Activated T-cell treated with anti-CD3 and anti-CD28 coated beads for 48 hours (primary cell): ENCODE data around the gene JAKMIP1.

ENCODE experiments used
- DNase-seq: peaks from one replicate; pipeline ENCODE4 v3.0.0-alpha.2; 2020; ENCODE audit warnings: low read depth

JAKMIP1 gene

DNA sequence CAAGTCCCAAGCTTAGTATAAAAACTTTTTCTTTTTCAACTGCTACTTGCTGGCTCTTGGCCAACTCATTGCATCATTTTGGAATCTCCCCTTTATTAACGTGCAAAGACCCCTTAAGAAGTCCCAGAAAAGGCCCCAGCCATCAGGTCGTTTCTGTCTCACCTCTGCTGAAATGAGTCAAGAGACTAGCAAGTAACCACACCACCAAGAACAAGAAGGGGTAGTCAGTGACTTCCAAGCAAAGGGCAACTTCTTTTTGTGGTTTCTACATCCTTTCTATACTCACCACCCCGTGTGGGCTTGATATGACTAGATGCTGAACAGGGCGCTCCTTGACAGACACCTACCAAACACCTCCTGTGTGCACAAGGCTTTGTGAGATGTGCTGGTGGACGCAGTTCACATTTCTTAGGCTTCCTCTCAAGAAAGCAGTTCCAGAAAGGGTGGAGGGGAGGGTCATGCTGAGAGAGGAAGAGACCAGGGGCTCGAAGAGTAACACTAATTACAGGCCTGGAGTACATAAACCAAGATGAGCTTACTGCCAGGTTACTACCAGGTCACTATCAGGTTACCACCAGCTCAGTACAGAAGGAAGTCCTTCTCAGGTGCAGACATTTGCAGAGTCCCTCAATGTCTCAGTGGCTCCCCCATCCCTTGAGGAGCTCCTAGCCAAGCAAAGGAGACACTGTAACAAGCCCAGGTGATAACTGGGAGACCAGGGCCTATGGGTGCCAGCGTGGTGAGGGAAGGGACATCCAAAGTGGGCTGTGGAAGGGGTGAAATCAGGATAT is 19.3 kb downstream of the JAKMIP1 start:
- DNase-seq: peak; percentile 39

DNA sequence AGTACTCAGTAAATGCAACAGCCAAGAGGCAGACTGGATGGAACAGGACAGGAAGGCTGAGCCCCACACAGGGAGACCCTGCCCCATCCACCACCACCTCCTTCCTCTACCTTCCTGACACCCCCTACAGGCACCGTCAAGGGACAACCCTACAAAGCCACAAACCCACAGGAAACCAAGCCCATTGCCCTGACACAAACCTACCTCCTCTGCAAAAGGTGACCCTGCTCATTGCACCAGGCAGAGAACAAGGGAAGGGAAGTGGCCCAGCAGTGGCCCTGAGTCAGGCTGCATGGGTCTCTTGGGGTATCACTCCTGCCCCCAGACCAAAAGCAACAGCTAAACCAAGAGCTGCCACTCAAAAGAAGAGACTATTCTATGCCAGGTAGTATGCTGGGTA is 21.0 kb downstream of the JAKMIP1 start:
- no peak for DNase-seq

DNA sequence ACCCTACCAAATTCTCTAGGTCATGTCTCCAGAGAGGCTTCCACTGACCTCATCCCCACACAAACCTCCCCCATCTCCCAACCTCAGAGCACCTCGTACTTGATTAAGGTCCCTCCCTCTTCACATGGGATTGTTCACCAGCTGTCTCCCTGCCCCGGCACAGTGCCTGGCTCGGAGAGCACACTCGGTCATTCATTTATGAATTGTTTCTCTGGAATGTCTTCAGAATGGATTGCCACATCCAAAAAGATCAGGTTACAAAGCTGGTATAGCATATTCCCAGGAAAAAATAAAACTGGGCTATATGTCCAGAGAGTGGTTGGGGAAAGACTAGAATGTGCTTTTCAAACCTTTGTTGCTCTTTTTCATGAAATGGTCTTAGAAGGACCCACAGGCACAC is 21.6 kb downstream of the JAKMIP1 start:
- DNase-seq: no peak

DNA sequence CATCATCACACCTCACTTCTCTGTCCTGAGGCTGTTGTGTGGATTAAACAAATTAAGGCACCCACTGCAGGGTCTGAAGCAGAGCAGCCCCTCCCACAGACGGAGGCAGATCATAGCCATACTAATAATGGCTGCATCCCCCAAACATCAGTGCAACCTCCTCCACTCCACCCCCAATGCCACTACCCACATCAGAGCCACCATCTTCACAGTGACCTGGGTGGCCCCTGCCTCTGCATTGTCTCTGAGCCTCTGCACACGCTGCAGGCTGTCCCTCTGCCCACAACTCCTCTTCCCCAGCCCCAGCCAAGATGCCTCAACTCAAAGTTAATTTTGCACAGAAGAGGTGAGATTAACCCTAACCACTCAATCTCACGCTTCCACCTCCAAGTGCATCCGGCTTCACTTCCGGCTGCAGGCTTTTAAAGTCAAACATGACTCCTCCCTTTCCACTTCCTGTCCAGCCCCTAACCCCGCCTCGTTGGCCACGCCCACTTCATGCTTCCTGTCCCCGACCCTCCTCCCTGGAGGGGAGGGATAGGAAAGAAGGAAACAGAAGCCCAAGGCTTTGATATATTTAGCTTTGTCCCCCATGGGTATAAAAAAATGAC is 22.7 kb downstream of the JAKMIP1 start:
- DNase-seq: peak; percentile 17

DNA sequence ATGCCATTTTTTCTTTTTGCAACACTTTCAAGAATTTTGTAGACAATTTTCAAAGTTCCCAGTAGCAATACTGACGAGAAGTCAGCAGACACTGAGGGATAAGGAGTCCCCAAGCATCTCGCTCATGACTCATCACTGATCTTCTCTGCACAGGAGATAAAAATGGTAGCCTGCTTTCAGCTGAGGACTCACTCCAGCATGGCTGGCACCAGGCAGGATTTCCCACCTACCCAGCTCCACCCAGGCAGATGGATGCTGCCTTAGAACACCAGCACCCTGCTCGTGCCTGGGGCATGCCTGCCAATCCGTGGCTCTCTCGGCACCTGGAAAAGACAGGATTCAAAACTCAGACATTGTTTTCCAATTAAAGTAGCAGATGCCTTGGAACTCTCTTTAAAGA is 24.9 kb downstream of the JAKMIP1 start:
- DNase-seq: no peak

DNA sequence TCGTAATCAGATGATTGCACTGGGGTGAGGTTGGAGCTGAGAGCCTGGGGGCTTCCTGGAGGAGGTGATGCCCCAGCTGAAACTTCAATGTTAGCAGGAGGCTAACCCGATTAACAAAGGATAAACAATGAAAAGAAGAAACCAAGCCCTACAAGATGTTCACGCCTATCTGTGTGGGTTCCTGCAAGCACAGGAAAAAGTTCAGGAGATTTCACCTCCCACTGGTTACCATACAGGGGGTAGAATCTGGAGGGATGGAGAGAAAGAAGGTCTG is 27.5 kb downstream of the JAKMIP1 start:
- DNase-seq: no peak

DNA sequence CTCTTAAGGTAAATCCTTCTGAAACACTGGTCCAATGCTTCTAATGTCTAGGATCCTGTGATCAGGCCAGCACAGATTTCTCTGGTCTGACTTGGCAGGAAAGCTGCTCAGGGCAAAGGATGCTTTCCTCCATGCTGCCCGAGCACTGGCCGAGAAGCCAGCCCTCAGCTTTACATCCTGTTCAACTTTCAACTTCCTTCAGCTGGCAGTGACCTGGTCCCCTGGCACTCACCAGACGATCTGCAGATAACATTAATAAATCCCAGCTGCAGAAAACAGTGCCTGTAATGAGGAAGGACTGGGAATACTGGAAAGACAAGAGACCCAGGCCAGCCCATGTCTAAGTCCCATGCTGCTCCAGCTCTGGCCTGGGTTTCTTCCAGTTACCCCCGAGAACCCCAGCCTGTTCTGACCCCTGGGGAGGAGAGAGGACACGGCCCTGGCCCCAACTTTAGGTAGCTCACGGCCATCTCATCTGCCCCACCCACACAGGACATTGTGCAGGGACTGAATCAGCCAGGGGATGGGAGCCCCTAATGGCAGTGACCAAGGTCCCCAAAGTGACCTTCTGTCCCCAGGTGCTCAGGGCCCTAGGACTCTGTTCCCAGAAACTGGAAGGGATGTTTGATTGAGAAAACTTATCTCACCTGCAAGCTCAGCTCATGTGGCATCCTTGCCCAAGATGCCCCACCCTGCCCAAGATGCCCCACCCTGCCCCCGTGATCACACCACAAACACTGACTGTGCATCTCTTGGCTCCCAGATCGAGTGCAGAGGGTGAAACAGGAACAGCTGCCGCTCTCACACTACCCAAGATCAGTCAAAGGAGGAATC is 28.0 kb downstream of the JAKMIP1 start:
- no peak for DNase-seq

DNA sequence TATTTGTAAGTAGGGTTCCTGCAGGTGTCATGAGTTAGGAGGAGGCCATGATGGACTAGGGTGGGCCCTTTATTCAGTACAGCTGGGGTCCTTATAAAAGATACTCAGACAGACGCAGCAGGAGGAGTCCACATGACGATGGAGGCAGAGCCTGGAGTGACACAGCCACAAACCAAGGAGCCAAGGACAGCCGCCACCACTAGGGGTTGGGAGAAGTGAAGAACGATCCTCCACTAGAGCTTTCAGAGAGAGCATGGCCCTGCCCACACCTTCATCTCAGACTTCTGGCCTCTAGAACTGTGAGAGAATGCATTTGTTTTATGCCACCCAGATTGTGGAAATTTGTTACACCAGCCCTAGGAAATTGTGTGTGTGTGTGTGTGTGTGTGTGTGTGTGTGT is 31.1 kb downstream of the JAKMIP1 start:
- DNase-seq: no peak

DNA sequence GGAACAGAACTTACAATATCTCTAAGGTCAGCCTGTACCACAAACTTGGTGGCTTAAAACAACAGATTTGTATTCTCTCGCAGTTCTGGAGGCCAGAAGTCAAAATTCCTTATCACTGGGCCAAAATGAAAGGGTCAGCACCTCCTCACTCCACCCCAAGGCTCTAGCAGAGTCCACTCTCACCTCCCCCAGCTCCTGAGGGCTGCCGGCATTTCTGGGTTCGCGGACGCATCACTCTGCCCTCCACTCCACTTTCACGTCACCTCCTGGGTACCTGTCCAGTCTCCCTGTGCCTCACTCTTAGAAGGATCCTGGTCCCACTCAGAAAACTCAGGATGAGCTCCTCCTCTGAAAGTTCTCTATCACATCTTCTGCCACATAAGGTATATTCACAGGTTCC is 34.6 kb downstream of the JAKMIP1 start:
- no peak for DNase-seq

DNA sequence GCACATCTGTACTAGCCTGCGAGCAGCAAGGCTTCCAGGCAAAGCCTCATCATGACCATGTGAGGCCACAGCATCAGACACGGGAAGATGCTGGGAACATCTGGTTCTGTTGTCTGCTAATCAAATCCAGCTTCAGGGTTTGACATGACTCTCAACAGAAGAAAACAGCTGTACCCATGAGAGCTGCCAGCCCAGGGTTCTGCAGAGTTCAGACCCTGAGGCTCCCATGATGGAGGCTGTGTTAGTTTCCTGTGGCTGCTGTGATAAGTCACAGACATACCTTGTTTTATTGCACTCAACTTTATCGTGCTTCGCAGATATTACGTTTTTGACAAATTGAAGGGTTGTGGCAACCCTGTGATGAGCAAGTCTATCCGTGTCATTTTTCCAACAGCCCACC is 37.5 kb downstream of the JAKMIP1 start:
- no peak for DNase-seq

DNA sequence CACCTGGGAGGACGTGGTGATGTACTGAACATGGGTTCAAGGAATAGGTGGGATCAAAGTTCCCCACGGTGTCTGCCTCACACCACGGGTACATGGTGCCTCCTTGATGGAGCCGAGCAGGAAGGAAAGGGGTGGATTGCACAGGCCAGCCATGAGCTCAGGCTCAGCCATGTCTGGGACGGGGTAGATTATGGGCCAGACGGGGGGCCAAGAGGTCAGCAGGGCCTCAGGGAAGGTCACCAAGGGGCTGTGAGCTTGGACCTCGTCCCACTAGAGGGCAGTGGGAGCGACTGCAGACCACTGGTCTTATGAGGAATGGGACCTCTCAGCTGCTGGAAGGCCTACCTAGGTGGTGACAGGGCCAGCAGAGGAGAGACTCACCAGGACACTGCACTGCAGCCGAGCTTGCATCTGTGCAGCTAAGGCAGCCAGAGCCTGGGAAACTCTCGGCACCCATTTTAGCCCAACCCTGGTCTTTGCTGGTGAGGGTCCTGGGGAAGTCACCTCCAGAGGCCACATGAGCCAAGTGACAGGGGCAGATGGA is 38.4 kb downstream of the JAKMIP1 start:
- DNase-seq: no peak

DNA sequence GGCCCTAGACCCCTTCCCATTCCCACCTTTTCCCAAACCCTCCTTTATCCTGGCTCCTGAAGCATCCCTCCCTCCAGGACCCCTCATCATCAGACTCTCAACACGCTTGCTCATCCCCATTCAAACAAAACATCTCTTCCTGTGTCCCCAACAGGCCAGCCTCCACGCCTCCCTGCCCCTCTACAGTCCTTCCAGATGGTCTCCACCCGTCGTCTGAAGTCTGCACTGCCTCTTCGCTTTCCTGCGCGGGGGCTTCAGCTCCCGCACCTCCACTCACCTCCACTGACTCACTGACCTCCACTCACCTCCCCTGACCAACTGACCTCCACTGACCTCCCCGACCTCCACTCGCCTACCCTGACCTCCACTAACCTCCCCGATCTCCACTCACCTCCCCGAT is 39.8 kb downstream of the JAKMIP1 start:
- no peak for DNase-seq

DNA sequence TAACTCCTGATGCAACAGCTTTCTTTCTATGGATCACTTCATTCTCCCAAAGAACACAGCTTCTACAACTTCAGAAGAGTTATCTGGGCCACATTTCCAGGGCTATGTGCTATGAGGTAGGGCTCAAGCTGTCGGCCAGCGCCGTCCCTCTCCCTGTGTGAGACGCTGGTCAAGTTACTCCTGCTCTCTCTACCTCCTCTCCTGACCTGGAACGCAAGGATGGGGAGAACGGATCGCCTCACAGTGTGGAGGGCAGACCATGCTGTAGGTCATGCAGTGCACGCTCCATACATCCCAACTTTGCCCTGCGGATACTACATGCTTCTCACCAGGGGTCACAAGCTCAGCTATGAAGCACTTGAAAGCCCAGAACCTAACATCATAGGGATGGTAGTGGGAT is 42.4 kb downstream of the JAKMIP1 start:
- no peak for DNase-seq

DNA sequence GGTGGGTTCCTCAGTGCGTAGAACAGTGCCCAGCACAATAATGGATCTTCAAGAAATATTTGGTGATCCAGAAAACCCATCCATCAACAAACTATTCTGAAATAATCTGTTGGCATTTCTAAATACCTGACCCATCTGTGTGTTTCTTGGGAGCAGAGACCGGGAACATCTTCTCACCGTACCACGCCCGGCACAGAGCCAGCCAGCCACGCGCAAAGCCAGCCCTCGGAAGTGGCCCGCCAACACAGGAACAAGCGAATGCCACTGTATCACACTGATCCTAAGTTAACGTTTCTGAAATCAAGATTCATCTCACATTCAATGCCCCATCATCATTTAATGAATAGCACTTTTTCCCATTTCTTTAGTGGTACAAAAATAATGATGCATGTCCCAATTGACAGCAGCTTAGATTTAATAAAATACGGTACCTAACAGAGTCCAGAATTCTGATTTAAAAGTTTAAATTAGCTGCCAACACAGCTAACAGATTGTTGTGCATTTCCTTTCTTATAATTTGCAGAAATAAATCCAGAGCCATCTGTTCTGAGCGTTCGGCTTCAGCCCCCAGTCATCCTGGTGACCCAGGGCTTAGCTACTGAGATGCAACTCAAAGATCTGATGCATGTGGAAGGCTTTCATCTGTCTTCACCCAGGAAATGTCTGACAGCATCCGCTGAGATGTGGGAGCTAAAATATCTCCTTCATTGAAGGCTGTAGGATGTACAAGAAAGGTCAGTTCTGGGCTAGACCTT is 44.2 kb downstream of the JAKMIP1 start:
- DNase-seq: no peak

DNA sequence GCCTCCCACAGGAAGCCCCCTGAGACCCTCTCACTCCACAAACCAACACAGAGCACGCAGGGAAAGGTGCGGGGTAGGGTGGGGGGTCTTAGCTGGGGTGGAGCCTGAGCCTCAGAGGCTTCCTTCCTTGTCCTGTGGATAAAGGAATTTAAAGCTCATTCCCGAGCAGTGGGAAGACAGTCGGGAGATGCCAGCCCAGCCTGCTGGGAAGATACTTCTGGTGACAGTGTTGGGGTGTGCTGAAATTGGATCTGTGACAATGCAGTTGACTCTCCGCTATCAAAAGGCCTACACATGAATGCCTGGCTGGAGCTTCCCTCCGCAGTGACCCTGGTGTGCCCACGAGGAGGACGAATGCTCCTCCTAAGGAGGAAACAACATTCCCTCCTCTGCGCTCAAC is 45.5 kb downstream of the JAKMIP1 start:
- DNase-seq: no peak

DNA sequence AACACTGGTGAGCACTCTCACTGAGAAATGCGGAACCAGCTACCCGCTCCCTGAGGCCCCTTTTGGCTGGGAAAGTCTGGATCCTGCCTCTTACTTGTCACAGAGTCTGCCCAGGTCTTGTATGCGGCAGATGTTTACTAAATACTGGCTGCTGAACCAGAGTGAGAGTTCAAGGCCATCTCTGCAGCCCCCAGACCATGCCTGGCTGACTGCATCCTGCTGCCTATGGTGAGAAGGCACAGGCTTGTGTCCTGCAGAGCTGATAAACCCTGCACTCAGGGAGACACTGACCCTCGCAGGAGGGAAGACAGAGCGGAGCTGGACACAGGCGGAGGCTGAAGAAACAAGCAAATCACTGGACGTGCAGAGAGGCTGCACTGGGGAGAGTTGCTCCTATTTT is 46.5 kb downstream of the JAKMIP1 start:
- no peak for DNase-seq

DNA sequence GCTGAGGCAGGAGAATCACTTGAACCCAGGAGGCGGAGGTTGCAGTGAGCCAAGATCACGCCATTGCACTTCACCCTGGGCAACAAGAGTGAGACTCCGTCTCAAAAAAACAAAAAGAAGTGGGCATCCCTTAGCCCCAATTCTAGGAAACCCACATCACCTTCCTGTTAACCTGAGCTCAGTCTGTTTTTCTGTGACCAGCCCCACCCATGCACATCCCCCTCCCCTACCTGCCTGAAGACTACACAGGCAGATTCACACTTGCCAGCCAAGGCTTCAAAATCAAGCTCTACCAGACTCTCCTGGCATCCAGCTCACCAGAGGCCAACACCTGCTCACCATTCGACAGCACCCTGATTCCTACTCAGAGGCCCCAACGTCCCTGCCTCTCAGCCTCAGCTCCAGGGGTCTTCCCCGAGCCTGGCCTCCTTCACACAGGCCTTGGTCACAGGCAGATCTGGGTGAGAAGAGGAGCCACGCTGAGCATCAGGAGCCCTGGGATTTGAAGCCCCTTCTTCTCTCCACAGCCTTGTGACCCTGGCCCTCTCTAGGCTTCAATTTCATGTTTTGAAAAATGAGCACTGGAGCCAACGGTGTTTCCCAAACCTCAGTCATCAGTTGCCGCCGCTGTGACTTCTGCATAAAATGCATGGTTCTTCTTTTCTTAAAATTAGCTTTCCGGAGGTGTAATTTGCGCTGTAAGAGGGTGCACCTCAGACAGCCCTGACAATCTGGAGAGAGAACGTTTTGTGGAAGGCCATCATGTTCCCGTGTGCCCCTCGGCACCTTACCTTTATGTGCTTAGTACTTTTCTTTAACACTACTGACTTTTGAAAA is 47.3 kb downstream of the JAKMIP1 start:
- DNase-seq: no peak

DNA sequence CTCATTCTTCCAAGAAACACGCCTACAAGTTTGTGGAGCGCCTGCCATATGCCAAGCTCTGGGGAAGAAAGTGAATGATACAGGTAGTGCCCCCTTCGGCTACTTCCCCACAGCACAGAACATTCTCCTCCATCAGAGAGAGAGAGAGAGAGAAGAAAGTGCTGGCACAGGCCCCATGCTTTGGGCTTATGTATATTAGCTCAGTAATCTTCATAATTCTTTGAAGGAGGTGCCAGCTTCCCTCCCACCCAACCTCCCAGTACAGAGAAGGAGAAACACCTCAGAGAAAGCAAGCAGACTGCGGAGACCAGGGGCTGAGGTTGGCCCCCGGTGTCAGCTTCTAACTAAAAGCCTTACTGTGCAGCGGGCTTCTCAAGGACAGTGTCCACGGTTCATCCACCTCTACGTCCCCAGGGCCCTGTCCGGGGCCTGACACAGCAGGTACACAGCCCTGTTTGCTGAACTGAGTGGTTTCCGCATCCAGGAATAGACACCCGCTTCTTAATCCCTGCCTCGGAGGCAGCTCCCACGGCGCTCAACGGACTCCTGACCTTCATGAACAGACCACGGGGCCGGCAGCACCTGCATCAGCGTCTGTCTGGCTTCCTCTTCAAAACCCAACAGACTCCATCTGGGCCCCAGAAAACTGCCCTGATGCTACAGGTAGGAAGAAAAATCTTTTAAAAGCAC is 50.2 kb downstream of the JAKMIP1 start:
- no peak for DNase-seq

DNA sequence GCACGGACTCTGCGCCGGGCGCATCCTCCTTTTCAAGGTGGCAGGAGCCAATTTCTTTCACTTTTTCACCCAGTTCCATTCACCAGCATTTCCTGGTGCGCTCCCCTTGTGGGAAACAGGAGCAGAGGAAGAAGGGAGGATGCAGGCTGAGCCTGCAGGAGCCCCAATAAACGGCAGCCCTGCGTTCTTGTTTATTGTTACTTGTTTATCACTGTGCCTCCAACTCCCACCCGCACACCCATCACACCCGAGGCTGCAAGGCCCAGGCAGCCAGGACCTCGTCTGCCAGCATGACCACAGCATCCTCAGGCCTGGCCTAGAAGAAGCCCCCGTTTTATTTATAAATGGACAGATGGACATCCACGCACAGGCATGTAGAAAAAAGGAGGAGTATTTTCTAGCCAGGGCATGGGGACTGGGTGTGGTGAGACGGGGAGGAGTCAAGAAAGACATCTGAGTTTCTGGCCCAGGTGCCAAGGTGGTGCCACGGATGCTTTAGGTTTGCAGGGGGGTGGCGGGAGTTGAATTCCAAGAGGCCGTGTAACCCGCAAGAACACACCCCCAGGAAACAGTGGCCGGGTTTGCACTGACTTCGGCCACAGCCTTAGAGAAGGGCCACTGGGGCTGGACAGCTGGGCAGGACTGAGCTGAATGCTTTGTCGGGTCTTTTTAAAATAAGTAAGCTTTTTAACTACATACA is 51.7 kb downstream of the JAKMIP1 start:
- no peak for DNase-seq

DNA sequence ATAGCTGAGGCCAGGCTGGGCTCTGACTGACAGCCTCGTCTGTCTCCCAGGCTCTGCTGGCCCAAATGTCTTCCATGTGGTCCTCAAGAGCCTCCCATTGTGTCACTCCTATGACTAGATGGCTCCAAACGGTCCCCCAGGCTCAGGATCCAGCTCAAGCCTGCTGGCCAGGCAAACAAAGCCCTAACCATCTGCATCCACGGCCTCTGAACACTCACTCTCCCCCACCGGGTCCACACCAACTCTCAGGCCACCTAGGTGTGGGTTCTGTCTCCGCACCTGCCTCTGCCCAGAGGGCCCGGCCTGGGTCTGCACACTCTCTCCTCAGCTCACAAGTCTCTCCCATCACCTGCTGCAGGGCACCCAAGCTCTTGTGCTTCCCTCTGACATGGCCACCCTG is 52.9 kb downstream of the JAKMIP1 start:
- no peak for DNase-seq
